Hepatocyte (in vitro differentiated cells): ENCODE results near the gene MOCS1. TPM values are rescaled to one million over a fixed set of nuclear protein-coding genes. Genes with fewer than 3 reads are reported as not detected.
A peak's percentile ranks its signal among the peaks of the same experiment; 100 is the strongest.

Source experiments
- DNase-seq: peaks from one replicate; pipeline ENCODE4 v3.0.0-alpha.2; 2016; ENCODE audit warnings: low spot score
- H2AFZ ChIP-seq: fragments of 200-600 bp; sonication (generic); 2 replicates; pipeline ENCODE4 v1.6.0; 2016; ENCODE audit warnings: antibody characterized with exemption, mild to moderate bottlenecking
- H3K27ac ChIP-seq: fragments of 200-600 bp; sonication (generic); 2 replicates; pipeline ENCODE4 v1.5.1; 2016; ENCODE audit warnings: mild to moderate bottlenecking
- H3K27me3 ChIP-seq: fragments of 200-600 bp; sonication (generic); 2 replicates; pipeline ENCODE4 v1.6.1; 2016
- H3K36me3 ChIP-seq: fragments of 200-600 bp; sonication (generic); replicated peaks from 2 replicates; pipeline ENCODE4 v1.5.1; 2016; ENCODE audit warnings: low read depth; ENCODE audit not compliant: insufficient read depth
- H3K4me1 ChIP-seq: fragments of 200-600 bp; sonication (generic); 2 replicates; pipeline ENCODE4 v1.5.1; 2016; ENCODE audit warnings: mild to moderate bottlenecking, moderate library complexity; ENCODE audit not compliant: insufficient read depth
- H3K4me2 ChIP-seq: fragments of 200-600 bp; sonication (generic); 2 replicates; pipeline ENCODE4 v1.6.0; 2016
- H3K4me3 ChIP-seq: fragments of 200-600 bp; sonication (generic); 2 replicates; pipeline ENCODE4 v1.5.1; 2016; ENCODE audit warnings: mild to moderate bottlenecking
- H3K79me2 ChIP-seq: fragments of 200-600 bp; sonication (generic); 2 replicates; pipeline ENCODE4 v1.6.0; 2017; ENCODE audit warnings: mild to moderate bottlenecking
- H3K9me2 ChIP-seq: fragments of 200-600 bp; sonication (generic); replicated peaks from 2 replicates; pipeline ENCODE4 v1.6.0; 2017; ENCODE audit warnings: mild to moderate bottlenecking; ENCODE audit not compliant: insufficient read depth
- H3K9me3 ChIP-seq: fragments of 200-600 bp; sonication (generic); 2 replicates; pipeline ENCODE4 v1.5.1; 2016; ENCODE audit warnings: low read depth, mild to moderate bottlenecking
- H4K20me1 ChIP-seq: fragments of 200-600 bp; sonication (generic); 2 replicates; pipeline ENCODE4 v1.6.0; 2016; ENCODE audit warnings: mild to moderate bottlenecking; ENCODE audit not compliant: insufficient read depth, poor library complexity, severe bottlenecking
- EZH2 ChIP-seq: fragments of 200-600 bp; sonication (generic); IDR thresholded peaks from 2 replicates; pipeline ENCODE4 v1.6.1; 2016; ENCODE audit warnings: antibody characterized with exemption, mild to moderate bottlenecking, borderline replicate concordance
- EZH2phosphoT487 ChIP-seq: fragments of 200-600 bp; sonication (generic); IDR thresholded peaks from one replicate; pipeline ENCODE4 v1.6.1; 2018; ENCODE audit warnings: antibody characterized with exemption, mild to moderate bottlenecking, low read depth, moderate library complexity; ENCODE audit not compliant: unreplicated experiment, severe bottlenecking
- WGBS: methylation state at CpG from one replicate; pipeline ENCODE4 v1.1.6; 2016; ENCODE audit warnings: low lambda C conversion rate; ENCODE audit errors: missing lambda C conversion rate; 5-methylcytosine and 5-hydroxymethylcytosine counted together
- polyA plus RNA-seq: library from polyadenylated mRNA; unstranded; fragments of >200 nt; fragmentation: Nextera tagmentation; extraction: Ambion mirVana; gene quantifications from 2 replicates; pipeline ENCODE4 v1.2.1, GENCODE V29; 2016
- total RNA-seq: library from RNA; depleted of rRNA; stranded (reverse); fragments of >200 nt; gene quantifications from 2 replicates; pipeline ENCODE4 v1.2.3, GENCODE V29; 2014
- TF ChIP-seq, protein P1 (sequence below): fragments of 200-600 bp; sonication (generic); IDR thresholded peaks from 2 replicates; pipeline ENCODE4 v1.5.1; 2016; ENCODE audit warnings: antibody characterized with exemption, mild to moderate bottlenecking; ENCODE audit not compliant: poor library complexity

The MOCS1 gene
- total and polyA plus RNA-seq, 2 experiments from 2014 or later: 10.7 to 13.4 TPM

DNA sequence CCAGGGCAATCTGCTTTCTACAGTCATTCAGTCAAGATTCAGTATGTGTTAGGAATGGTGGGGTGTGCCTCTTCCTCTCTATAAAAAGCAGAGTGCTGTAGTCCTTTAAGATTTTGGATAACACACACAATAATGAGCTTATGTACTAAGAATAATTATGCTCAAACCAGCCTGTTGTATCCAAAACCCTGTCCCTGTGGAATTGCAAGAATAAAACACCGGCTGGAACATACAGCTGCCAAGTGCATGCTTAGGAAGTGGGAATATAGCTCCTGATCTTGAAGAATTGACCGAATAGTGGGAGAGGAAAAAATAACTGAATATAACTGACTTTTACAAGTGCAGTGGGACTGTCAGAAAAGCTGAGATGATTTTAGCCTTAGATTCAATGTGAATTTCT is 979 bp upstream of the MOCS1 start:
- peaks cover 12% of the 10 kb centered on the region for H3K4me1 ChIP-seq
- H4K20me1 ChIP-seq: no peaks in the 10 kb centered on the region
- DNase-seq: no peak
- H3K4me2 ChIP-seq: no peak overlapping the region
- no peaks in the 10 kb centered on the region for H3K27me3 ChIP-seq
- H3K36me3 ChIP-seq: no peaks in the 10 kb centered on the region
- no peak for TF ChIP-seq EZH2
- TF ChIP-seq, protein P1, sequence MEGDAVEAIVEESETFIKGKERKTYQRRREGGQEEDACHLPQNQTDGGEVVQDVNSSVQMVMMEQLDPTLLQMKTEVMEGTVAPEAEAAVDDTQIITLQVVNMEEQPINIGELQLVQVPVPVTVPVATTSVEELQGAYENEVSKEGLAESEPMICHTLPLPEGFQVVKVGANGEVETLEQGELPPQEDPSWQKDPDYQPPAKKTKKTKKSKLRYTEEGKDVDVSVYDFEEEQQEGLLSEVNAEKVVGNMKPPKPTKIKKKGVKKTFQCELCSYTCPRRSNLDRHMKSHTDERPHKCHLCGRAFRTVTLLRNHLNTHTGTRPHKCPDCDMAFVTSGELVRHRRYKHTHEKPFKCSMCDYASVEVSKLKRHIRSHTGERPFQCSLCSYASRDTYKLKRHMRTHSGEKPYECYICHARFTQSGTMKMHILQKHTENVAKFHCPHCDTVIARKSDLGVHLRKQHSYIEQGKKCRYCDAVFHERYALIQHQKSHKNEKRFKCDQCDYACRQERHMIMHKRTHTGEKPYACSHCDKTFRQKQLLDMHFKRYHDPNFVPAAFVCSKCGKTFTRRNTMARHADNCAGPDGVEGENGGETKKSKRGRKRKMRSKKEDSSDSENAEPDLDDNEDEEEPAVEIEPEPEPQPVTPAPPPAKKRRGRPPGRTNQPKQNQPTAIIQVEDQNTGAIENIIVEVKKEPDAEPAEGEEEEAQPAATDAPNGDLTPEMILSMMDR: no peak
- TF ChIP-seq EZH2phosphoT487: no peak
- no peaks in the 10 kb centered on the region for H3K9me3 ChIP-seq
- 91% methylated on average over 2 of the region's 2 CpGs for WGBS
- H3K27ac ChIP-seq: no peak overlapping the region
- H2AFZ ChIP-seq: no peak overlapping the region
- no peaks in the 10 kb centered on the region for H3K9me2 ChIP-seq
- H3K4me3 ChIP-seq: no peak overlapping the region
- peaks cover 14% of the 10 kb centered on the region for H3K79me2 ChIP-seq

DNA sequence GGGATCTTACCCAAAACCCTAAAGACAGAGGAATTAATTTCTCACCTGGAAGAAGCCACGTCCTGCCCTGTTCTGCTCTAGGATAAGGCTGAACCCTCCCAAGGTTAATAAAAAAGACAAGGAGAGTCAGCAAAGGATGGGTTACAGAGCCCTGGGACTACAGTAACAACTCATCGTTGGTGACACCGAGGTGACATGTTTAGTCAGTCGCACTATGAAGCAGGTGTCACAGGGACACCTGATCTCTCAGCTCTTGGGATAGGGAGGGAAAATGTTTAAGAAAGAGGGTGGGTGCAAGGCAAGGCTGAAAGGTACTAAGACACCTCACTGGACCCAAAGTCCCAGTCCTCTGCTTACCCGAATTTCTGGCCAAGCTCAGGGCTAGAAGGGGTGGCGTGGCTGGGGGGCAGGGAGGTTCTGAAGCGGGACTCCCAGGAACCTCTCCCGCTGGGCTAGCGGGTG is 562 bp downstream of the MOCS1 start:
- DNase-seq: no peak
- peak overlapping the region; percentile 78 for H3K4me3 ChIP-seq
- WGBS: 20% methylated on average over 8 of the region's 9 CpGs

DNA sequence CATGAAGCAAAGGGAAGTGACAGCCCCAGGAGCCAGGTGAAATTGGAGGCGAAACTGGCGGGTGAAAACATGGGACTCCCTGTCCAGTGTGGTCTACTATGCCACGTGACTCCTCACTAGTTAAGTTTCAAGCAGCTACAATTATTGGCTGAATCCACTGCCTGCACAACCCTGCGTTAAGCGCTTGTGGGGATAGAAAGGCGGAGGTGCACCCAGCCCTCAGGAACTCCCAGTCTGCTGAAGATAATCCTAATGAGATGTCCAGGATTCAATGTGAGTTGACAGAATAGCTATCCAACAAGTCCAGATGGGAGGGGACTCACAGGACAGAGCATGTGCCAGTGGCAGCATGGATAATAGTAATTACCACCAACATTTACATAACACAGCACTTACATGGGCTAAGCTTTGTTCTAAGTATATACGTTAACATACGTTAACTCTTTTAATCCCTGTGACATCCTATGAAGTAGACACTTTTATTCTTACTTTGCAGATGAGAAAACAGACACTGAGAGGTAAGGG is 1.8 kb downstream of the MOCS1 start:
- WGBS: 90% methylated on average over 8 of the region's 8 CpGs
- Histone ChIP-seq H3K27ac (no peak overlapping the region), H2AFZ (no peak overlapping the region), H3K36me3 (no peaks in the 10 kb centered on the region), H3K4me1 (peaks cover 7% of the 10 kb centered on the region), H3K79me2 (peaks cover 14% of the 10 kb centered on the region), H3K4me2 (peak overlapping the region; percentile 94), H4K20me1 (no peaks in the 10 kb centered on the region), H3K4me3 (no peak overlapping the region), H3K9me2 (no peaks in the 10 kb centered on the region), H3K9me3 (no peaks in the 10 kb centered on the region), H3K27me3 (no peaks in the 10 kb centered on the region)
- no peak for TF ChIP-seq EZH2
- TF ChIP-seq, protein P1: no peak
- TF ChIP-seq EZH2phosphoT487: no peak
- no peak for DNase-seq

More for the DNA sequence above, 562 bp downstream of the MOCS1 start:
- peak overlapping the region; percentile 93 for H2AFZ ChIP-seq
- H3K4me2 ChIP-seq: peak overlapping the region; percentile 94
- H3K27ac ChIP-seq: no peak overlapping the region
- no peaks in the 10 kb centered on the region for H3K9me2 ChIP-seq
- no peaks in the 10 kb centered on the region for H3K9me3 ChIP-seq
- no peaks in the 10 kb centered on the region for H3K27me3 ChIP-seq
- TF ChIP-seq EZH2phosphoT487: no peak
- TF ChIP-seq EZH2: no peak
- TF ChIP-seq, protein P1: no peak
- no peaks in the 10 kb centered on the region for H3K36me3 ChIP-seq
- H3K4me1 ChIP-seq: peaks cover 7% of the 10 kb centered on the region
- peaks cover 14% of the 10 kb centered on the region for H3K79me2 ChIP-seq
- no peaks in the 10 kb centered on the region for H4K20me1 ChIP-seq

DNA sequence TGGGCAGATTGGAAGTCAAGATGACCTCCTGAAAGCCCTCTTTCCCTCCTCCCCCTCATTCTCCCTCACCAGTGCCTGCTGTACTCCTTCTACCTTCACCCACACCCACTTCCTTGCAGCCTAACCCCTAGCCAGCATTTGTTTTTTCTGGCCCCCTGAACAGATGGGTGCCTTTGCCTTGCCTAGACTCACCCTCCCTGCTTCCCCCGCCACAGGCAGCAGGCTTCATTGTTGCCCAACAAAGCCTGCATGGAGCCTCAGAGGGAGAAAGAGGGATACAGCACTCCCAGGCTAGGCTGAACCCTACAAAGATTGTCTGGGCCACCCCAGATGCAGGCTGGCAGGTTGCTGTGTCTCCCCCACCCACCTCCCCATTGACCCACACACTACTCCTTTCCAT is 2.7 kb downstream of the MOCS1 start:
- Histone ChIP-seq H3K79me2 (peaks cover 14% of the 10 kb centered on the region), H3K4me2 (no peak overlapping the region), H3K27me3 (no peaks in the 10 kb centered on the region), H2AFZ (no peak overlapping the region), H4K20me1 (no peaks in the 10 kb centered on the region), H3K4me3 (no peak overlapping the region), H3K9me2 (no peaks in the 10 kb centered on the region), H3K27ac (no peak overlapping the region), H3K4me1 (peaks cover 7% of the 10 kb centered on the region), H3K9me3 (no peaks in the 10 kb centered on the region), H3K36me3 (no peaks in the 10 kb centered on the region)
- 85% methylated on average over 1 of the region's 1 CpG for WGBS
- TF ChIP-seq, protein P1: no peak
- TF ChIP-seq EZH2phosphoT487 (no peak), EZH2 (no peak)
- no peak for DNase-seq
